ENCODE results near the gene PXMP2.

The PXMP2 gene

DNA sequence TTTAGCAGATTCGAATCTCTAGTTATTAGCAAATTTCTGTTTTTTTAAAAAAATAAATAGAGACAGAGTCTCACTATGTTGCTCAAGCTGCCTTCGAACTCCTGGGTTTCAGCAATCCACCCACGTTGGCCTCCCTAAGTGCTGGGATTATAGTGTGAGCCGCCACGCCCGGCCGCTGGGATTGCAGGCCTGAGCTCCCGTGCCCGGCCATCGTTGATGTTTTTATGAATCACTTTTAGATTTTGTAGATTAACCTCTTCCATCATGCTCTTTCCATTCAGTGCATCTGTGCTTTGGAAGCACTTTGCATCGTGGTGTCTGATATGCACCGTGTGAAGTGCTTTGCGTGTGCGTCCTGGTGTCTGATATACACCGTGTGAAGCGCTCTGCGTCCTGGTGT is 44.2 kb downstream of the PXMP2 start:
- Histone ChIP-seq H3K27ac (ENCODE audit: low read depth, low read length) (no peak overlapping the region), H3K27me3 (ENCODE audit: control insufficient read depth in 5 of 5, insufficient read depth in 4 of 5, low read length in 5 of 5) (no peaks in the 10 kb centered on the region), H3K9me3 (ENCODE audit: control insufficient read depth in 5 of 5, low read length in 5 of 5) (no peaks in the 10 kb centered on the region), H3K4me3 (ENCODE audit: low read depth in 1 of 5, low read length in 5 of 5) (no peak overlapping the region), H3K36me3 (ENCODE audit: control insufficient read depth in 5 of 5, insufficient read depth in 5 of 5, low read length in 5 of 5) (peaks cover 4 to 93% (median 91%) of the 10 kb centered on the region in 5 donors), H3K4me1 (ENCODE audit: control insufficient read depth in 5 of 5, insufficient read depth in 5 of 5, low read length in 5 of 5) (peaks cover 0 to 3% (median 0%) of the 10 kb centered on the region in 5 donors), H3K9ac (ENCODE audit: low read length in 5 of 5) (no peak overlapping the region)

DNA sequence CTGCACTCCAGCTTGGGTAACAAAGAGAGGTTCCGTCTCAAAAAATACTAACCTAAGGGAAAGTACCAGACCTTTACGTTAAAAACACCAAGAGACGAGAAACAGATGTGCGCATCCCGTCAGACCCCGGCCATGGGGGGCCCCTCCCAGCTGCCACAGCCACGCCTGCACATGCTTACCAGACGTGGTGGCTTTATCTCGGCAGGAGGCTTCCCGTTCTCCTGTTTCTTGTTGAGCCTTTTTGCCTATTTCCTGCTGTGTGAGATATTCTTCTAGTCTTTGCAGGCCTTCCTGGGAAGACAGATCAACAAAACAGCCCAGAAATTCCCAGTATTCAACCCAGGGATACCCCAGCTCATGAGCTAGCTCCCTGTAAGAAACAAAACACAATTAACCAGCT is 46.8 kb downstream of the PXMP2 start:
- H3K27me3 ChIP-seq (ENCODE audit: control insufficient read depth in 5 of 5, insufficient read depth in 4 of 5, low read length in 5 of 5) = no peaks in the 10 kb centered on the region
- H3K9me3 ChIP-seq (ENCODE audit: control insufficient read depth in 5 of 5, low read length in 5 of 5) = no peaks in the 10 kb centered on the region
- no peak overlapping the region for H3K9ac ChIP-seq (ENCODE audit: low read length in 5 of 5)
- no peak overlapping the region for H3K27ac ChIP-seq (ENCODE audit: low read depth, low read length)
- H3K4me3 ChIP-seq (ENCODE audit: low read depth in 1 of 5, low read length in 5 of 5) = no peak overlapping the region
- peaks cover 0 to 3% (median 0%) of the 10 kb centered on the region in 5 donors for H3K4me1 ChIP-seq (ENCODE audit: control insufficient read depth in 5 of 5, insufficient read depth in 5 of 5, low read length in 5 of 5)
- H3K36me3 ChIP-seq (ENCODE audit: control insufficient read depth in 5 of 5, insufficient read depth in 5 of 5, low read length in 5 of 5) = peaks cover 5 to 92% (median 87%) of the 10 kb centered on the region in 5 donors

DNA sequence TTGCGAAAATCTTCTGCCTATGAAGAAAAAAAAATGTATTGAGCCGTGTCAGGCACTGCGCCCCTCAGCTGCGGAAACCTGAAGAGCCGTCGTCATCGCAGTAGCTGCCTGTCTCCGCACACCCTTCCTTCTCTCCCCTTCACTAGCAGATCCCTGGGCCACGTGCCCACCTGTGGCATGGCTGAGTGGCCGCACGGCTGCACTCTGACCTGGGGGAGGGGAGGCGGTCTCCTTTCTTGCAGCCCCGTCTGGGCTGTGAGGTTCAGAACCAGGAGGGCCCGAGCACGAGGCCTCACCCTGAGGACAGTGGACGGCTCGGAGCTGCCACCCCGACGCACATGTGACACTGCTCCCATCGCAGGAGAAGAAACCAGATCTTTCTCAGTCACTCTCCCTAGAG is 48.1 kb downstream of the PXMP2 start:
- peaks cover 0 to 3% (median 0%) of the 10 kb centered on the region in 5 donors for H3K4me1 ChIP-seq (ENCODE audit: control insufficient read depth in 5 of 5, insufficient read depth in 5 of 5, low read length in 5 of 5)
- no peak overlapping the region for H3K4me3 ChIP-seq (ENCODE audit: low read depth in 1 of 5, low read length in 5 of 5)
- no peak overlapping the region for H3K27ac ChIP-seq (ENCODE audit: low read depth, low read length)
- H3K9ac ChIP-seq (ENCODE audit: low read length in 5 of 5) = no peak overlapping the region
- no peaks in the 10 kb centered on the region for H3K9me3 ChIP-seq (ENCODE audit: control insufficient read depth in 5 of 5, low read length in 5 of 5)
- no peaks in the 10 kb centered on the region for H3K27me3 ChIP-seq (ENCODE audit: control insufficient read depth in 5 of 5, insufficient read depth in 4 of 5, low read length in 5 of 5)
- peaks cover 11 to 95% (median 91%) of the 10 kb centered on the region in 5 donors for H3K36me3 ChIP-seq (ENCODE audit: control insufficient read depth in 5 of 5, insufficient read depth in 5 of 5, low read length in 5 of 5)

DNA sequence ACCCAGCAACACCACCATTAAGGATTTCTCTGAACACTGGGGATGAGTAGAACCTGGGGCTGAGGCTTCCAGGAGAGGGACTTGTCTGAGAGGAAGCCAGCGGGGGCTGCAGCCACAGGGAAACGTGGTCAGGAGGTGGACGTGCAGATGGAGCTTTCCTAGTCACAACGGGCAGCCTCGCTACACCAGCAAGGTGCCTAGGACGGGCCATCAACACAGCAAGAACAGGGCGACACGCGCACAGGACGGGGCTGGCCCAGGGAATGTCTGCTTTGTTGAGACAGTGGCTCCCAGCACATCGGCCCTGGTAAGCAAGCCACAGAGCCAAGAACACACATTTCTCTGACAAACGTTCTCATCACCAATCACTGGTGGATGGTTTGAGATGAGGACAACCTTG is 49.0 kb downstream of the PXMP2 start:
- H3K27me3 ChIP-seq (ENCODE audit: control insufficient read depth in 5 of 5, insufficient read depth in 4 of 5, low read length in 5 of 5) = no peaks in the 10 kb centered on the region
- H3K4me3 ChIP-seq (ENCODE audit: low read depth in 1 of 5, low read length in 5 of 5) = no peak overlapping the region
- peaks cover 8 to 95% (median 91%) of the 10 kb centered on the region in 5 donors for H3K36me3 ChIP-seq (ENCODE audit: control insufficient read depth in 5 of 5, insufficient read depth in 5 of 5, low read length in 5 of 5)
- no peaks in the 10 kb centered on the region for H3K9me3 ChIP-seq (ENCODE audit: control insufficient read depth in 5 of 5, low read length in 5 of 5)
- H3K4me1 ChIP-seq (ENCODE audit: control insufficient read depth in 5 of 5, insufficient read depth in 5 of 5, low read length in 5 of 5) = peaks cover 0 to 3% (median 0%) of the 10 kb centered on the region in 5 donors
- H3K9ac ChIP-seq (ENCODE audit: low read length in 5 of 5) = no peak overlapping the region
- no peak overlapping the region for H3K27ac ChIP-seq (ENCODE audit: low read depth, low read length)

DNA sequence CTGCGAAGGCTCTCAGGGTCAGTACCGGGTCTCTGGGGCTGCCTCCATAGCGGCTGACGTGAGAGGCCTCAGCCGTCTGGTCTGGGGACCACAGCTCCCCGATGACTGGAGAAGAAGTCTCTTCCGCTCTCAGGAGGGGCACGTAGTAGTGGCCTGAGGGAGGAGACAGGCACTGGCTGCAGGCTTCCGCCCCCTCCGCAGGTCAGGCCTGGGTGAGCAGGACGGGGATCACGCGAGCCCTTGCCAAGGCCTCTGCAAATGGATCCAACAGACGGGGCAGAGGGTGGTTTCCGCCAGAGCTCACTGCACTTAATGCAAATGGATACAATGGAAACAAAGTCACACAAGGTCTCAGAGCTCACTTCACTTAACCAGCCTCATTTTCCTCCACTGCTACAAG is 49.5 kb downstream of the PXMP2 start:
- H3K27me3 ChIP-seq (ENCODE audit: control insufficient read depth in 5 of 5, insufficient read depth in 4 of 5, low read length in 5 of 5) = no peaks in the 10 kb centered on the region
- no peak overlapping the region for H3K4me3 ChIP-seq (ENCODE audit: low read depth in 1 of 5, low read length in 5 of 5)
- peaks cover 14 to 94% (median 91%) of the 10 kb centered on the region in 5 donors for H3K36me3 ChIP-seq (ENCODE audit: control insufficient read depth in 5 of 5, insufficient read depth in 5 of 5, low read length in 5 of 5)
- H3K4me1 ChIP-seq (ENCODE audit: control insufficient read depth in 5 of 5, insufficient read depth in 5 of 5, low read length in 5 of 5) = peaks cover 0 to under 1% (median 0%) of the 10 kb centered on the region in 5 donors
- no peaks in the 10 kb centered on the region for H3K9me3 ChIP-seq (ENCODE audit: control insufficient read depth in 5 of 5, low read length in 5 of 5)
- H3K27ac ChIP-seq (ENCODE audit: low read depth, low read length) = no peak overlapping the region
- no peak overlapping the region for H3K9ac ChIP-seq (ENCODE audit: low read length in 5 of 5)

DNA sequence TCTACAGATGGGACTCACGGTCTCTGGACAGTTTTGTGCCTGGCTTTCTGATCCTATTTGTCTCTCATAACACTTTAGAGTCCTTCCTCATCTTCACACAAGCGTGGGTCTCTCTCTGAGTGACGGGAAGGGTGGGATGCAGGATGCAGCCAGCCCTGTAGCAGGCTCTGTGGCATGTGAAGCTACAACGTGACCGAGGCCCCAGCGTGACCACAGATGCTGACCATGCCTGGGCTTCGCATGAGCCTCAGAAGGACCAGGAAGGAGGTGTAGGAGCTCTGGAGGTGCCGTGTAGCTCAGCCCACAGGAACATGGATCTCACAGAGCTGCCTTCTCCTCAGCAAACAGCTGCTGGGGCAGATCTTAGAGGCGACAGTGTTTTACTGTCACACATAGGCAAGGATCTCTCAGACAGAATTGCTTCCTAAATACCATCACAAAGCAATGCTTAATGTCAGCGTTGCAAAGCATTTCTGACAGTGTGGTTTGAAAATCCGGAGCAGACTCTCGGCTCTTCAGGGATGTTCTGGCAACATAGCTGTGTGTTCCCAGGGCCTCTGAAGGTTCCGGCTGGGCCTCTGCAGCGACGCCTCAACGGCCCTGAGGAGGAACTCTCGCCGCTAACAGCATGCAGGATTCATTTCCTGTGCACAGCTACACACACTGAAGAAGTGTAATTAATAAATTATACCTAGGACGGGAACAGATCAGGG is 52.4 kb downstream of the PXMP2 start:
- Histone ChIP-seq H3K9ac (ENCODE audit: low read length in 5 of 5) (no peak overlapping the region), H3K27ac (ENCODE audit: low read depth, low read length) (no peak overlapping the region), H3K36me3 (ENCODE audit: control insufficient read depth in 5 of 5, insufficient read depth in 5 of 5, low read length in 5 of 5) (peaks cover 23 to 93% (median 87%) of the 10 kb centered on the region in 5 donors), H3K9me3 (ENCODE audit: control insufficient read depth in 5 of 5, low read length in 5 of 5) (no peaks in the 10 kb centered on the region), H3K4me1 (ENCODE audit: control insufficient read depth in 5 of 5, insufficient read depth in 5 of 5, low read length in 5 of 5) (no peaks in the 10 kb centered on the region), H3K4me3 (ENCODE audit: low read depth in 1 of 5, low read length in 5 of 5) (no peak overlapping the region), H3K27me3 (ENCODE audit: control insufficient read depth in 5 of 5, insufficient read depth in 4 of 5, low read length in 5 of 5) (no peaks in the 10 kb centered on the region)

DNA sequence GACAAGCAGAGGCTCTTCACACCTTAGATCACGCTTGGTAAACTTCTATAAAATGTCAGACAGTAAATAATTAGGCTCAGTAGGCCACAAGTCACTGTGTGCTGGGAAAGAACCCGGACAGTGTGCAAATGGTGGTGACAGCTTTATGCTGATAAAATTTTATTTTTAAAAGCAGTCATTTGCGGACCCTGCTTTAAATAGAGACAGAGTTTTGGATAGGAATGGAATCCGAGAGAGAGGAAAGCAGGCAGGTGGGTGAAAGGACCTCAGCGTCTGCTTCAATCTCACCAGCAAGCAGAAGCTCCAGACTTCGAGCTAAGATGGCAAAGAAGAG is 52.9 kb downstream of the PXMP2 start:
- peaks cover 23 to 93% (median 87%) of the 10 kb centered on the region in 5 donors for H3K36me3 ChIP-seq (ENCODE audit: control insufficient read depth in 5 of 5, insufficient read depth in 5 of 5, low read length in 5 of 5)
- no peak overlapping the region for H3K9ac ChIP-seq (ENCODE audit: low read length in 5 of 5)
- no peak overlapping the region for H3K4me3 ChIP-seq (ENCODE audit: low read depth in 1 of 5, low read length in 5 of 5)
- no peaks in the 10 kb centered on the region for H3K27me3 ChIP-seq (ENCODE audit: control insufficient read depth in 5 of 5, insufficient read depth in 4 of 5, low read length in 5 of 5)
- no peaks in the 10 kb centered on the region for H3K4me1 ChIP-seq (ENCODE audit: control insufficient read depth in 5 of 5, insufficient read depth in 5 of 5, low read length in 5 of 5)
- H3K27ac ChIP-seq (ENCODE audit: low read depth, low read length) = no peak overlapping the region
- no peaks in the 10 kb centered on the region for H3K9me3 ChIP-seq (ENCODE audit: control insufficient read depth in 5 of 5, low read length in 5 of 5)

DNA sequence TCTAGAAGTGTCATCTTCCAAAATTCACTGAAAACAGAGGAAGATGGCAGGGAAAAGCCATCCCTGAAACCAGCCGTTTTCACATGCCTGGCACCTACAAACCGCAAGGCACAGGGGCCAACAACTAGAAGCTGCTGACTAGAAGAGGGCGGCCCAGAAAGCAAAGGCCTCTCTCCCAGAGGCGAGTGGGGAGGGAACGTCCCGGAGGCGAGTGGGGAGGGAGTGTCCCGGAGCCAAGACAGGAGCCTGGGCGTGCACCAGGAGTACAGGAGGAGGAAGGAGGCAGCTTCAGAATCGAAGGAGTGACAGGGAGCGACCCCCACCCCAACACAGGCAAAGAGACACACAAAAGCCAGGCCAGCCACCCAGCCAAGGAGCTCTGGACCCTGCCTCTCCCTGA is 53.3 kb downstream of the PXMP2 start:
- Histone ChIP-seq H3K4me1 (ENCODE audit: control insufficient read depth in 5 of 5, insufficient read depth in 5 of 5, low read length in 5 of 5) (no peaks in the 10 kb centered on the region), H3K4me3 (ENCODE audit: low read depth in 1 of 5, low read length in 5 of 5) (no peak overlapping the region), H3K9ac (ENCODE audit: low read length in 5 of 5) (no peak overlapping the region), H3K9me3 (ENCODE audit: control insufficient read depth in 5 of 5, low read length in 5 of 5) (no peaks in the 10 kb centered on the region), H3K36me3 (ENCODE audit: control insufficient read depth in 5 of 5, insufficient read depth in 5 of 5, low read length in 5 of 5) (peaks cover 23 to 93% (median 87%) of the 10 kb centered on the region in 5 donors), H3K27me3 (ENCODE audit: control insufficient read depth in 5 of 5, insufficient read depth in 4 of 5, low read length in 5 of 5) (no peaks in the 10 kb centered on the region), H3K27ac (ENCODE audit: low read depth, low read length) (no peak overlapping the region)

DNA sequence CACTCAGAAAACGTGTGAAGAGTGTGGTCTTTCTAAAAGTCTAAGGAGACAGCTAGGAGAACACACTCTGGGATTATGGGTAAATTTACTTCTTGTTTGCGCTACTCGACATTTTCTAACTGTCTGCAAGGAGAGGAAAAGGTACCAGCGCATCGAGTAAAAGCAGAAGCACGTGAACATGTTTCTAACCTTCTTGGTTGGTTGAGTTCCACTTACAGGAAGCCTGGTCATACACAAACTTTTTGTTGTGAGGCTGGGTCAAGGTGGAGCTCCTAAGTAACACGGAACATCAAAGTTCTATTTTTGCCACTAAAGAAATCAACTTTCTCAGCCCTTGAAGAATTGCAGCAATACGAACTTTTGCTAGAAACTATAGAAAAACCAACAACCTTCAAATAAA is 54.2 kb downstream of the PXMP2 start:
- Histone ChIP-seq H3K4me3 (ENCODE audit: low read depth in 1 of 5, low read length in 5 of 5) (no peak overlapping the region), H3K9ac (ENCODE audit: low read length in 5 of 5) (no peak overlapping the region), H3K9me3 (ENCODE audit: control insufficient read depth in 5 of 5, low read length in 5 of 5) (no peaks in the 10 kb centered on the region), H3K36me3 (ENCODE audit: control insufficient read depth in 5 of 5, insufficient read depth in 5 of 5, low read length in 5 of 5) (peaks cover 26 to 92% (median 87%) of the 10 kb centered on the region in 5 donors), H3K27me3 (ENCODE audit: control insufficient read depth in 5 of 5, insufficient read depth in 4 of 5, low read length in 5 of 5) (no peaks in the 10 kb centered on the region), H3K27ac (ENCODE audit: low read depth, low read length) (no peak overlapping the region), H3K4me1 (ENCODE audit: control insufficient read depth in 5 of 5, insufficient read depth in 5 of 5, low read length in 5 of 5) (no peaks in the 10 kb centered on the region)

DNA sequence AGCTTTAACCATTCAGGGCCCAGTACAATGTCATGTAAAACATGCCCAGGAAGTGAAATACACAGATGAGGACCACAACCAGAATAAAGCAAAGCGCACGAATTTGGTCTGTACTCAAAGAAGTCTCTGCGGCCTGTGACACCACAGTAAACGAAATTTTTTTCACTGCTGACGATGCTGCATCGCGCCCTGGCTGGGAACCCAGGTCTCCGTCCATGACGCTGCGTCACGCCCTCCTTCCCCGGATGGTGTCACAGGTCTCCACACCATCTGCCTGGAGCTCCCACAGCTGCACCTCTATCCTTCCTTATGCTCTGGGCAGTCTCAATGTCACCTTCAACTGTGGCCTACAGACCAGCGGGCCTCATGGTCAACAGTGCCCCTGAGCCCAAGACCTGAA is 56.4 kb downstream of the PXMP2 start:
- Histone ChIP-seq H3K9ac (ENCODE audit: low read length in 5 of 5) (no peak overlapping the region), H3K4me1 (ENCODE audit: control insufficient read depth in 5 of 5, insufficient read depth in 5 of 5, low read length in 5 of 5) (no peaks in the 10 kb centered on the region), H3K9me3 (ENCODE audit: control insufficient read depth in 5 of 5, low read length in 5 of 5) (no peaks in the 10 kb centered on the region), H3K27ac (ENCODE audit: low read depth, low read length) (no peak overlapping the region), H3K27me3 (ENCODE audit: control insufficient read depth in 5 of 5, insufficient read depth in 4 of 5, low read length in 5 of 5) (no peaks in the 10 kb centered on the region), H3K36me3 (ENCODE audit: control insufficient read depth in 5 of 5, insufficient read depth in 5 of 5, low read length in 5 of 5) (peaks cover 26 to 95% (median 93%) of the 10 kb centered on the region in 5 donors), H3K4me3 (ENCODE audit: low read depth in 1 of 5, low read length in 5 of 5) (no peak overlapping the region)
